ENCODE measurements around the gene NAP1L5.
A peak's percentile ranks its signal among the peaks of the same experiment; 100 is the strongest.

The NAP1L5 gene

GRCh38 chr4:88697588-88698329, at the start of gene NAP1L5:
TSS of gene NAP1L5 (minus strand) at chr4:88697829. CDS start at chr4:88697754, 75 bp downstream.
- DNase-seq: peak; percentile 41

DNA sequence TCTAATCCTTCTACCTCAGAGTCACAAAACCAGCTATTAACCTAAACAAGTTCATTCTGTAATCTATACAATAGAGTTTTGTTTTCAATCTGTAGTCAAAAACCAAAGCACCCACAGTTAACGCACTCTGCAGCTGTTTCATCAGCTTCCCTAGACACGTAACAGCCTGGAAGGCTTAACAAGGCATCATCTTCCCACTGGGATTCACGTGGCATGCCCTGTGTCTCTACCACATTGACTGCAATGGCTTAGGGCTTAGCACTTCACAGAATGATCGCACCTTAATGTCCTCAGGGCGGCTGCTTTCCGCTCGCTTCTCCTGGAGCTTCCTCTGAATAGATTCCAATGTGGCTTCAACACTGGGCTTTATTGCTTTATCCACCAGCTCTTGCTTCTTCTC, 49.7 kb upstream of the NAP1L5 start:
- DNase-seq: no peak

GRCh38 chr4:88746206-88746605, 48.6 kb upstream of the NAP1L5 start:
- no peak for DNase-seq

DNA sequence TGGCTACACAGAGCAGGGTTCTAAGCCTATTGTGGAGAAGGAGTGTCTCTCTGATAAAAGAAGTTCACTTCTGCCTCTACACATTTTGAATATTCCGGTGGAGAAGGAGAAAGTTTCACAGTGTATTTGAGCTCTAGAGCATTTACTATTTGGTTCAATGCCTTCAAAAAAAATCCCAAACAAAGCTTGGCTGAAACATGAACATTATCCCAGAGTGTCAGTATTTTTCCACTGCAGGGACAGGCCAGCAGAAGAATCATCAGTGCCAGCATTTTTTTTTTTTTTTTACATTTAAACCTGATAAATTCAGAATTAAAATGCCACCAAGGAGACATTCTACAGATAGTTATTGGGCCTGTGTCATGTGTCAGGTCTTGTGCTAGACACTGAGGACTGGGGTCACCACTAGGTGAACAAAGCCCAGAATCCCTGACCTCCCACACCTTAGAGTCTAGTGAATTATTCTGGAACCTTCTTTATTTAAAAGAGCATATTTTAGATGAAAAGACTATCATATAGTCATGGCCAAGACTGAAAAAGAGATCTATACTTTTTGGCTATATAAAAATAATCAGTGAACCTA, 48.0 kb upstream of the NAP1L5 start:
- DNase-seq: no peak

DNA sequence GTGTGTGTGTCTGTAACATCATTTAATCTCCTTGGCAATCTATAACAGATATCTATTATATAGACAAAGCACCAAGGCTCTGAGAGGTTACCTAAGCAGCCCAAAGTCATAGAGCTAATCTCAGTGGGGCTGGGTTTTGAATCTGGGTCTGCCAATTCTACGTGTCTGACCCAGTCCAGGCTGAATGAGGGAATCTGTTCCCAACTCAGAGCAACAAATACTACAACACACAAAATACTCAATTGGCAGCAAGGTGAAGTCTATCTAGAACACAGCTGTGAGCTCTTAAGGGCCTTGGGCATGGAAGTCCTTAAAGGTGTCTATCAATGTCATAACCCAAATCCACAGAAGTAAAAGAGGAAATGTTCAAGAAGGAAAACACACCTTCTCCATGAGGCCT, 47.5 kb upstream of the NAP1L5 start:
- DNase-seq: no peak

DNA sequence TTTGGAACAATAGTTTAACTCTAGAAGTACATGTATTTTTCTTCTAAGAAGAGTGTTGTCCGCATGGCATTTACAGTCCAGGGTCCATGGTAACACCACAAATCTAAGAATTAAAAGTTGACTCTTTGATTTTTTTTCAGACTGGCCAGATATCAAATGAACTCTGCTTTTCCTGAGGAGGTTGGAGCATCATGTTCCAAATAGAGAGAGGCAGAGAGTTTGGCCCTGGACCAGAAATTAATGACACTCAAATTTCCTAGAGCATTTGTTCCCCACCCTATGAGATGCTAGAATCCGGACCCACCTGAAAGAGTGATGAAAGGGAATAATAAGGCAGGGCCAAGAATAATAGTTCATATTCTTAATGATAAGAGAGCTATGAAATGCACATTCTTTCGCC, 47.0 kb upstream of the NAP1L5 start:
- no peak for DNase-seq

DNA sequence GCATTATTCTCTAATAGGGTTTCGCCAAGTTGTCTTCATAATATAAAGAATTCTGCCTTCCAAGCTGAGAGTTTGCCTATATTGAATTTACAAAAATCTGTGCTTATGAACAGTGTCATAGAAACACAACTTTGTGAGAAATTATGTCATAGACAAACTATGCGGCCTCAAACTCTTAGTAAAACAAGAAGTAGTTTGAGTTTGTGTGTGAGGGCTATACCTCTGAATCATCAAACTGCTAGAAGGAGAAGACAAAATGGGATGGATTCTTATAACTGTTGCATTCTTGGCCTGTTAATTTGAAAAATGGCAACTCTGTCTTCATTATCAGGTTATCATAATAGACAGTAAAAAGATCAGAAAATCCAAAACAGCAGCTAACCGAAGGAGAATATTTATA, 46.1 kb upstream of the NAP1L5 start:
- no peak for DNase-seq

DNA sequence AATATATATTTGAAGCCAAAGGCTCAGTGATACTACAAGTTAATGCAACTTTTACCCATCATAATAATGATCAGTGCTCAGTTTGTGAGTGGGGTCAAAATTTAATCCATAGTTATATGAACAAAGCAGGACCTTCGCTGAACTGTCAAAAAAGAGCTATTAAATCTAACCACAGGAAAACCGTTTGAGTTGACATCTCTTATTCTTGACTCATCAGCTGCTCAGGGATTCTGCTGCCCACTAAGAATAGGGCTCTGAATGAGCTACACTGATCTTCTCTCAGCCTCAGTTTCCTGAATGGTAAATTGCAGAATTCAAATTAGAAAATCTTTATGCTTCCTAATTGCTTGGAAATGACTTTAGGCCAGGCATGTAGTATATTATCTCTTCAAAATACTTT, 44.9 kb upstream of the NAP1L5 start:
- no peak for DNase-seq

DNA sequence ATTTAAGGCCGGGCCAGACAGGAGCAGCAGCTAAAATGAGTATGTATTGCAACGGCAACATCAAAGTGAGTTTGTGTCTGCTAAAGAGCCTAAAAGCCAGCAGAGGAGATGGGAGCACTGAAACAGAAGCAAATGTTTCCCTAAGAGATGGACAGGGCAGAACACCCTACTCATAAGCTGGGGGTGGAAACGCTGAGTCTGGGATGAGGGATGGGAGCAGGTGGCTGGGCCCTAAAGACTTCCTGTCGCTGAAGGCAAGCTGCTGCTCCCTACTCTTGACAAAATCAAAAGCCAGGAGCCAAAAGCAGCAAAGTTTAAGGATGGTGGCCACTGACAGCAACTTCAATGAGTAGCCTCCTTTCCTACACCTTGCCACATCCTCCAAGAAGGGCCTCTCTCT, 40.6 kb upstream of the NAP1L5 start:
- no peak for DNase-seq

DNA sequence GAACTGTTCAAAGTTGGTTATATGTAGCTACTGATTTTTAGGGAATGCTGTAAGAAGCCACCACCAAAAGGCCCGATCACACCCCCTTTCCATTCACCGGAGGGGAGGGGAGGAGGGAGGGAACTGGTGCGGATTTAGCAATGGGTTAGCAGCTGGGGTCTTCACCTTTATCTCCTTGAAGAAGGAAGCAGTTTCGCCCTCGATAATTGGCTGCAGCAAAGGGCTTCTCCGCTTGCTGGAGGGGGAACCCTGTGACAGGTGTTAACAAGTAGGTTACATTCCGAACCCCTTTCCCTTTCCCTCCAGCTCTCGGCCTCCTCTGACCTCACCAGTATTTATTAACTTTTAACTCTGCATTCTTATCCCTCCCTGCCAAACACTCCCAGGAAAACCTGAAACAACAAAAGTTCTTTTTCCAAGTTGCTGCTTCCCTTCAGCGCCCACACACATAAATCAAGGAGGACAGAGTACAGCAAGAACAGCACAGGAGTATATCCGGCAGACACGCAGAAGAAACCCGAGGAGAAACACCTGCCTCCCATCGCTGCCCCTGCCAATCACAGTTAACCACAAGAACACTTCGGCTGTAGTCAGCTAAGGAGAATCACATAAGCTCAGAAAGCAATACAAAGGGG, 39.8 kb upstream of the NAP1L5 start:
- no peak for DNase-seq

- no peak for DNase-seq
Observed at GRCh38 chr4:88736264-88736663, 38.6 kb upstream of the NAP1L5 start.

DNA sequence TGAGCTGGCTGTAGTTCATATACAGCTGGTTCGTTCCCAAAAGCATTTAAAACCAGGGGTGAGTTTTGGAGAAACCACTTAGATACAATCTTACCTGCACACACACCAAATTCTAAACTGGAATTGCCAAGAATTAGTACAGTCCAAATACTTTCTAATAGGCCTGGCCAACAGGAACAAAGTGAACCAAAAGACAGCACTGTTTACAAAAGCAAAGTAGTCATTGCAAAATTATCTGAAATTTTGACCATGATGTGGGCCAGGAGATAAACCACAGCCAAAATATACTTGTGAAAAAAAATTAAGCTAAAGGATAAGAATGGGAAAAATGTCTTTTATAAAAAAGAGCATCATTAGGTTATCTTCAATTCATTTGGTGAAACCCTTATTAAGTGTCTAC, 37.9 kb upstream of the NAP1L5 start:
- no peak for DNase-seq

DNA sequence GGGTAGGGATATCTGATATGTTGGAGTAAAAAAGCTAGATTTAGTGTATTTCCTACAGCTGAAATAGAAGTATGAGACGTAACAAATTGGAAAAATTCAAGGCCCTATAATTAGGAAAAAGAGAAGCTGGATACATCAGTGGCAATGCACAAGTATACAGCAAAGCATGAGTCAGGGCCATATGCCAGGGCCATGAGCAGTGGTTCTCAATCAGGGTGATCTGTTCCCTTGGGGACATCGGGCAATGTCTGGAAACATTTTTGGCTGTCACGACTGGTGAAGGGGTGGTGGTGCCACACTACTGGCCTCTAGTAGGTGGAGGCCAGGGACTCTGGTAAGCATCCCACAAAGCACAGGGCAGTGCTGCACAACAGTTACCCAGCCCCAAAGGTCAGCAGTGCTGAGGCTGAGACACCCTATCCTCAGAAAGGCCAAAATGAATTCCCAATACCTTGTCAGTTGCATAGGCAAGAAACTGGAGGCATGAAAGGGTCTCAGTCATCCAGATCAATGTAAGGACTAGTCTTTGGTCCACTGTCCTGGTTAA, 36.8 kb upstream of the NAP1L5 start:
- no peak for DNase-seq

DNA sequence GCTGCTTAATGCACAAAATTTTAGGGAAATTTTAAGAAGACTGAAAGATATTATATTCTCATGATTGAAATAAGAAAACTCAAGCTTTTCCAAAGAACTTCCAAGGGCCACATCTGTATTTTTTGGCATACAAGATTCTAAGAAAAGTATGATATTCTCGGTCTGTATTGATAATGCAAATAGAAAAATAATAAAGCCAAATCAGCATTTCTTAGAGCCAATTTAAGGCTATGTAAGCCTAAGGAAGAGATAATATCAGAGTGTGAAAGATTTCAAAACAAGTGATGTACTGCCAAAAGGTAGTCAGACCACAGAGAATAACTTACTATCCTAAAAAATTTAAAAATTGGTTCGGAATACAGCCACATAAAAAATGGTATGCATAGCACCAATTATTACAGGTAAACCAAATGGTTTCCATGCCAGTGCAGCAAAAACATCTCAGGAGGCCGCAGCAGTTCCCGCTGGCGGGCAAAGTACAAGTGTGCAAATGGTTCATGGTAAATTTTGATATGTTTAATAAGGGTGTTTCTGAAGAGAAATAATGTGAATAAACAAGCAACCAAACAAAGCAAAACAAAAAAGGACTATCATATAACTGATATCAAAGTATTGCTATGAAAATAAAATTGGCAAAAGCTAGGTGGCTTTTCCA, 35.2 kb upstream of the NAP1L5 start:
- DNase-seq: no peak

GRCh38 chr4:88731381-88731780, 33.8 kb upstream of the NAP1L5 start:
- DNase-seq: no peak

GRCh38 chr4:88730811-88731210, 33.2 kb upstream of the NAP1L5 start:
- no peak for DNase-seq

DNA sequence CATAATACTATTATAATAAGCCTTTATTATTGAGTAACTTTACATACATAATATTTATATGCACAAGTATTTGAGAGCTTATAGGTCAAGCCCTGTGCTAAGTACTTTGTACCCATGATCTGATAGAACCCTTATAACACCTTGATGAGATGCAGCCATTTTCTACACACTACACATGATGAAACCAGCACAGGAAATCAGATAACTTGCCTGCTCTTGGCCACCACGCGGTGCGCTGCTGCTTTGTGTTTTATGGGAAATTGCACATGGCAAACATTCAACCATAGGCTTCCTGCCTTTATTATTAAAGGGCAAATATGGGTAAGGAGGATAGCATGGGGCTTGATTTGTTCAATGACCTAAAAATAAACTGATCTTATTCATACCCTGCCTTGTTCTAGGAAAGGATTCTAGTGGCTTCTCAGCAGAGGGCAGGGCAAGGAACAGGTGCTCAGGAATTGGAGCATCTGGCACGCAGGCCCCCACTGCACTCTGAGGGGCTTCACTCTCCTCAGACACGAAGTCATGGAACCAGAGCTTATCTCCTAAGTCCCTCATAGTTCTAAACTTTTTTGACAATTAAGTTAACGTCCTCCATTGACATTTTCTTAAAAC, 31.6 kb upstream of the NAP1L5 start:
- DNase-seq: no peak

- DNase-seq: no peak
Observed at GRCh38 chr4:88728146-88728545, 30.5 kb upstream of the NAP1L5 start.

DNA sequence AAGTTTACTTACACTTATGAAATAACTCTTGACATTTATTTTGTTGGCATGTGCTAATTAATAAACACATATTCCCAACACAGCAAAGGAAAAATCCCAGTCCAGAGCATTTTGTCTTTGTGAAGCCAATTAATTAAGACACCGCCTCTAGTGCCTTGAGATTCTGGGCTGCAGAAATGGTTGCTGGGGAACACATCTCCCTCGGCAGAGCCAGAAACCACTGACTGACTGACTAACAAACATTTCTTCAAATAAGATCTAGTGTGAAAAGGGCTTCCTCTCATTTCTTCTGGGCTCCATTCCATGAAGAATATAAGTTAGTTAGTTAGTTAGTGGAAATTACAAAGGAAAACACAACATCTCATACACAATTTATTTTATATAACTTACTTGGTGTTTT, 28.4 kb upstream of the NAP1L5 start:
- no peak for DNase-seq

- DNase-seq: no peak
Observed at GRCh38 chr4:88725143-88725542, 27.5 kb upstream of the NAP1L5 start.

DNA sequence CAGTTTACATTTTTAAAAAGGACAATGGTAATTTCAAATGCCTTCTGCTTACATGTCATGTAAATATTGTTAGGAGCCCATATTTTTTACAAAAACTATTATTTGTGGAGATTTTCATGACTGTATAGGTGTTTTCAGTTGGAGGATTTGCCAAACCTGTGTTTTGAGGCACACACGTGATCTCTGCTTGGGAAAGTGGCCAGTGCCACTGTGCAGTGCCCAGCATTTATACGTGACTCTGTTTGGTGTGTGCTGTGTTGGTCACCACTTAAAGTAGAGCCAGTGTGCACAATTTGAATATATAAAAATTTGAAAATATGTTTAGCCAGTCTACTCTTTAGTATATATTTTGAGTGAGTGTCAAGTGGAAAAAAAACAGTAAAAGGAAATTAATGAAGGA, 26.8 kb upstream of the NAP1L5 start:
- no peak for DNase-seq

- DNase-seq: no peak
Observed at GRCh38 chr4:88722828-88723227, 25.2 kb upstream of the NAP1L5 start.

- no peak for DNase-seq
Observed at GRCh38 chr4:88722276-88722780, 24.7 kb upstream of the NAP1L5 start.
